Measurements from ENCODE around the gene LRRC63. TPM values are rescaled to one million over a fixed set of nuclear protein-coding genes. Genes with fewer than 3 reads are reported as not detected.

The LRRC63 gene
- total and polyA plus RNA-seq, 9 of the 15 experiments (the other 6 are each of a cell fraction or from before 2014, with no cell fraction given): 0.07 to 0.41 (median 0.24) TPM; not detected in 1

GRCh38 chr13:46283912-46284824 lies 72.4 kb downstream of the LRRC63 start (continued):
- TF ChIP-seq IRF9 (tag; IDR thresholded peaks at IDR 0.05): peak; percentile 59; the same call in 1 of the 2 replicates
- 0 out of 2 replicates have a peak, but pooled peaks have one; percentile 65 for TF ChIP-seq HDAC8 (tag; IDR thresholded peaks at IDR 0.05)
- peak in 1 of 2 experiments; percentile 67; a peak in 1 of 4 replicates for TF ChIP-seq TRIM24 (IDR thresholded peaks at IDR 0.05)
- TF ChIP-seq ARID1B (IDR thresholded peaks at IDR 0.05): peak; percentile 87
- peak; percentile 38 for TF ChIP-seq HMBOX1 (IDR thresholded peaks at IDR 0.05)
- TF ChIP-seq TSHZ1 (CRISPR knock-in tag; IDR thresholded peaks at IDR 0.05): peak; percentile 43; the same call in 1 of the 2 replicates
- peak in 1 of 2 experiments; percentile 64; a peak in 2 of 4 replicates for TF ChIP-seq ZNF639 (CRISPR knock-in tag; conservative IDR thresholded peaks at IDR 0.05 in 1 of 2, IDR thresholded peaks at IDR 0.05 in 1 of 2)
- TF ChIP-seq MTA2 (IDR thresholded peaks at IDR 0.05; ENCODE audit: low read depth): peak; percentile 30; the same call in 1 of the 2 replicates
- peak; percentile 9; the same call in 1 of the 2 replicates for TF ChIP-seq ATF4 (CRISPR knock-in tag; IDR thresholded peaks at IDR 0.05)
- TF ChIP-seq DPF2 (IDR thresholded peaks at IDR 0.05): peak; percentile 78
- peak; percentile 63; the same call in 1 of the 2 replicates for TF ChIP-seq NFXL1 (CRISPR knock-in tag; IDR thresholded peaks at IDR 0.05)
- 0 out of 2 replicates have a peak, but pooled peaks have one; percentile 36 for TF ChIP-seq ZNF175 (CRISPR knock-in tag; IDR thresholded peaks at IDR 0.05; ENCODE audit: low read depth)

Data from K562 (cell line).